CD4-positive, alpha-beta T cell treated with Interleukin-6 for 4 hours (primary cell): ENCODE data around the gene DQX1.

Experiments used
- DNase-seq: peaks from one replicate; pipeline ENCODE4 v3.0.0-alpha.2; 2020; ENCODE audit warnings: mixed read lengths

The DQX1 gene

DNA sequence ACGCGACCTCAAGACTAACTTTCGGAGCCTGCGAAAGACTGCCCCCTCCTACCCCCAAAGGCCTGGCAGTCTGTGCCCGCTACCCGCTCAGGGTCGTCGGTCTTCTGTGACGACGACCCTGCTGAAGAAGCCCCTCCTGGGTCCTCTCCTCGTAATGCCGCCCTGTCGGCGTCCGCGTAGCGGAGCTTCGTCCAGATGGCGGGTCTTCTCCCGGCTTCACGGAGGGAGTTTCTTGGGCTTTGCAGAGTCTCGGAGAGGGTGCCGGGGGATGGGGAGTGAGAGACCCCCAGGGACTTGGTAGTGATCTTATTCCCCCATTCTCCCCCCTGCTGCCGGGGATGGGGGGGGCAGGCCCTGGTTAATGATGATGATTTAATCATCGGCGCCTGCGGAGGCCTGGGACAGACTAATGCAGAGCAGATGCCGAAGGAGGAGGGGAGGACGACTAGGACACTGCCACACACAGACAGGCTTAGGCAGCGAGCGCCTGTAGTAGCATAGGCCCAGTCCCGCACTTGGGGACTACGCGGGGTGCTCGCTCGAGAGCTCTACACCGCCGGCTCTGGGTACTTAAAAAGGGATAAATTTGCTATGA lies 18.0 kb downstream of the DQX1 start:
- peak; percentile 30 for DNase-seq

DNA sequence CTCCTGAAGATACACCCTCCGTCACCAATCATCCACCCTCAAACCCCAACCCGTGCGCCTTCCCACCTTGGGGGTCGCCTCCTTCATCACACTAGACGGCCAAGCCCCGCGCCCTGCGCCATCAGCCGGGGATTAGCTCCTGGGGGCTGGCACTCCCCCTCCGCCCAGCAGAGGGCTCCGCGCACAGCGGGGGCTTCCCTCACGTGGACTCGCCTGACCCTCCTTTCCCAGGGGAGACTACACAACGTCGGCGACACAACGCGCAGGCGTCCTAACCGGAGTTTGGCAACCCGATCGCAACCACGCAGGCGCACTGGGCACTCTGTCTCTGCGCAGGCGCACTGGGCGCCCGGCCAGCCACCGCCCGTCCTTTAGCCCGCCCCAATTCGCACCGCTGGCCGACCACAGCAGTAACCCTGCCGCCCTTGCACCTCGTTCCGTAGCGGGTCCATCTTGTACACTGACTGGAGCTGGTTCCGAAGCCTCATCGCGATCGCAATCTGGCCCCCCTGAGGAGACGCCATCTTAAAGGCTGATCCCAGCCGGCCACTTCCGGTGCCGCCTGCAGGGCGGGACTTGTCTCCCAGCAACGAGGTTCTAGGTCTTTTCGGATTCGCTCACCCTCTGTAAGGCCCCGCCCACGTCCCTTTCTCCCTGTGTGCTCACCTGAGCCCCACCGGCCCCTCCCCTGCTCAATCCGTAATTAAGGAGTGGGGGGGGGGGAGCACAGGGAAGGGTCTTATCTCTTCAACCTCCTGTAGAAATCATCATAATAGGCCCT lies 18.7 kb downstream of the DQX1 start, which contains the start of gene PCGF1:
Gene PCGF1, minus strand, starts transcription at position 551 of the 781 bp plus-strand sequence. Its CDS starts 27 bp downstream, at position 524.
- DNase-seq: peak; percentile 100

DNA sequence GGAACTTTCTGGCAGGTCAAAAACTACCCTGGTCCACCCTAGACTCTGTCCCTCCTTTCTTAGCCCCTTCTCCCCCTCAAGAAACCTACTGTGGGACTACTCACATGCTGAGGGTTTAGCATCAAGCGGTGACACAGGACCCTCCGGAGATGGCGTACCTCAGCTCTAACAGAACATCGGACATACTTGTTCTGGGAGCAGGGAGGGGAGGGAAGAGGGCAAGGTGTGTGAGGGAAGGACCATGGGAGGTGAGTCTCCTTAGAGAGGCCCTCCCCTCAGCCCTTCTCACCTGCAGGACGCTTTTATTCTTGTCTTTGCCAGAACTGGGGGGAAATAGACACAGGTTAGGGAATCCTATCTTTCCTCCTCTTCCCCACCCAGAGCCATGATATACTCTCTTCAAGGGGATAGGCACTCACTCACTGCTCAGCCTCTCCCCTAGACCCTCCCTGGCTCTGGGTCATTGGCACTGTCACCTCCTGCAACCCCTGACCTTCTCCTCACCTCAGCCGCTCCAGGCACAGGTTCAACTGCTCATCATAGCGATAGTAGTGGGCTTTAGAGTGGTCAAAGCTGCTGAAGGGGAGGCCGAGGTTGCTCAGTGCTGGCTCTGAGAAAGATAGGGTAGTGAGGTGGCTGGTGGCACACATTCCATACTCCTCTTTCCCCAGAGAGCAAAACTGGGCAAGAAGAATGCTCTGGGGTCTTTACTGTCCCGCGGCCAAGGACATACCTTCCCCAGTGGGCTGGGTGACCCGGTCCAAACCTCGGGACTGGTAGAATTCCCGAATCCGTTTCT lies 20.4 kb downstream of the DQX1 start:
- no peak for DNase-seq

DNA sequence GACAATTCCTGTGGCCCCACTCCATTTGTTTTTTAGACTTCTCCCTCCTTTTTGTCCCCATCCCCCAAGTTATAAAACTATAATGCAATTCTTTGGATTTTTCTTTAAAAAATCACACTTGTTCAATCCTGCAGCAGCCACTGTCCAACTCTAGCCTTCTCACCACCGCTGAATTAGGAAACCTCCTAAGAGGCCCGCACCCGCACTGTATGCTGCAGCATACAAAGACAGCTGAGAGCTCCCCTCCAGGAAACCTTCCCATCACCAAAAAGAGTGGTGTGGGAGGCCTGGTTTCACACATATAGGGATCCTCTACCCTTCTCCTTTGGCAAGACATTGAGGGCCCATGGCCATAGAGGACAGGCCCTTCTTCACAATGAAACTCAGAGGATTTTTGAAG lies 21.4 kb downstream of the DQX1 start:
- no peak for DNase-seq

DNA sequence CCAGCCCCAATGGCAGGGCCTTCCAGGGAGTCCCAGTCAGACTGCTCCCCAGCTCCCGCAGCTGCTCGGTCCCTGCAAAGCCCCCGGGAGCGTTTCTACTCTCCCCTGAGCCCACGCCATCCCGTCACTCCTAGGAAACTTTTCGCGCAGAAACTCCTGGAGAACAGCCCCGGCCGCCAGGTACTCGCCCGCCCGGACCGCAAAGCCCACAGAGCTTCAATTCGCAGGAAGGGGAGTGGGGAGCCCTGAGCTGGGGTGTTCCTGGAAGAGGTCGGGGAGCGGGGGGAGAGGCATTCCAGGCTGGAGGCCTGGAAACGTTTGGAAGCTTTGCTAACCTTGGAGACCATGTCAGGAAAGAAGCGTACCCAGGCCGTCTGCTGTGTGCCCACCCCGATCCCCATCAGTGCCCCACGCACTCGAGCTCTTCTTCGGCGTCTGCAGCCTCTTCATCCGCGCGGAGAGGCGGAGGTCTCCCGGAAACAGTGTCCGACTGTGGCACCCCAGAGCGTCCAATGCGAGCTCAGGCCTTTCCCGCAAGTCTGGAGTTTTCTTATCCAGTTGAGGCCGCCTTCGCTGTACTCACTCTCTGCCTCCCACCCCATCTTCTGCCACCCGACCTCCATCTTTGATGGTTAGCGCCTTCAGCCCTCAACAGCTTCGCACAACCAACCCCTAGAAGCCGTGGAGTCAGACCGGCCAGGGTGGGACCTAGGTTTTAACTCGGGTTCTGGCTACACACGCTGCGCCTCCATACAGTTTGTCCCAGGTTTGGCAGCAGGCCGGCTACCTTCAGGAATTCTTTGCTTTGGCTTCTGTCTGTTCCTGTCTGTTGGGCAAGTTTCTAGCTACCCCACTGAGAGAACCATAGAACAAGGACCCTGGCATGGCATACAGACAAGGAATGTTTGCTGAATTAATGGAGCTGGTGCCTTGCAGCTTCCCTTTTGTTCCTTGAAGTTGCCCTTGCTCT lies 22.2 kb downstream of the DQX1 start:
- no peak for DNase-seq

DNA sequence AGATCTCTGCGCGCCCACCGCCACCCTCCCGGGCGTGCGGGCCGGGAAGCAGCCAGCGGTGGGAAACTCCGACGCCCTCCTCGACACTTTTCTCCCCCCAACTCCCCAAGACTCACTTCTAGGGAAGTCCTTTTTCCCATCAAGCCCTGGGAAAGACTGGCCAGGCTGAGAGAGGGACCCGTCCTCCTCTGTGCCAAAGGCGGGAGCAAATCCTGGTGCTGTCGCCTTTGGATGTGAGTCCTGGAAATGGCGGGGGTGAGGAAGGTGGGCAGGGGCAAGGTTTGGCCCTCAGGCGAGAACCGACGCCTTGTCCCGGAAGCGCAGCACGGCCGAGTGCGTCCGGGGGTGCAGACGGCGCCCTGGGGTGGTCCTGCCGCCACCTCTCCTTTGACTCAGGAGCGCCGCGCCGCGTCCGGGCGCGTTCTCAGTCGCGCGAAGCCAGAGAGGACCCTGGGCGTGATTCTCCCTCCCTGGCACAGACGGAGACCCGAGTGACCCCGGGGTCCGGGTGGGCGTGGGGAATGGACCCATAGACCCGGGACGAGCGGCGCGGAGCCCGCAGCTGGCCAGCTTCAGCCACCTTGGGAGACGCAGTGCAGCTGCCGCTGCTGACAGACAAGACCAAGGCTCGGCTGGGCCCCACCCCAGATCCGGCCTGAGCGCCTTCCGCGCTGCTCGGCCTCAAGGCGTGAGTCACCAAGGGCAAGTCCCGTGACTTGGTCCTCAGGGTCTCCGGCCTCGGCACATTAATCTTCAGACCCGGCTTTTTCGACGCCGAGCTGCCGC lies 23.1 kb downstream of the DQX1 start:
- peak; percentile 54 for DNase-seq

DNA sequence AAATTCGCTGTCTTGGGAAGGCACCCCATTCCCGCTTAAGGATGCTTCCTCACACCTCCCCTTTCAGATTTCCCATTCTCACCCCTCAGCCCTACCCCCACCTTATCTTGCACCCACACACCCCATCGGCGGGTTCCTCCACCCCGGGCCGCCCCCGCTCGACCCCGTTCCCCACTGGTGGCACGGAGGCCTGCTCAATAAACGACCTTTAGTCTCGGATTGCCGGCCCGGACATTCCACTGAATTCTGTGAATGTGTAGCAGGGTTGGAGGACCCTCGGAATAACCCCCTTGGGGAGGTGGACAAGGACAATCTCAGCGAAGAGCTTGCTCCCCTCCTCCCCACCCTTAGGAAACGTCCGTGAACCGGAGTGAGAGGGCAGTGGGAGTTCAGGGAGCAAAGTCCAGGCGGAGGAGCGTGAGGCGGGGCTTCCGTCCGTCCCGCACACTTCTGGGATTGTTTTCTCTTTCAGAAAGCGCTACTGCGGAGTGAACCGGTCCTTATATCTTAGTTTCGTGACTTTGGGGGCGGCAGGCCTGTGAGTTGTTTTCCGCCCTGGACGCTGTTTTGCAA lies 23.8 kb downstream of the DQX1 start:
- DNase-seq: no peak

DNA sequence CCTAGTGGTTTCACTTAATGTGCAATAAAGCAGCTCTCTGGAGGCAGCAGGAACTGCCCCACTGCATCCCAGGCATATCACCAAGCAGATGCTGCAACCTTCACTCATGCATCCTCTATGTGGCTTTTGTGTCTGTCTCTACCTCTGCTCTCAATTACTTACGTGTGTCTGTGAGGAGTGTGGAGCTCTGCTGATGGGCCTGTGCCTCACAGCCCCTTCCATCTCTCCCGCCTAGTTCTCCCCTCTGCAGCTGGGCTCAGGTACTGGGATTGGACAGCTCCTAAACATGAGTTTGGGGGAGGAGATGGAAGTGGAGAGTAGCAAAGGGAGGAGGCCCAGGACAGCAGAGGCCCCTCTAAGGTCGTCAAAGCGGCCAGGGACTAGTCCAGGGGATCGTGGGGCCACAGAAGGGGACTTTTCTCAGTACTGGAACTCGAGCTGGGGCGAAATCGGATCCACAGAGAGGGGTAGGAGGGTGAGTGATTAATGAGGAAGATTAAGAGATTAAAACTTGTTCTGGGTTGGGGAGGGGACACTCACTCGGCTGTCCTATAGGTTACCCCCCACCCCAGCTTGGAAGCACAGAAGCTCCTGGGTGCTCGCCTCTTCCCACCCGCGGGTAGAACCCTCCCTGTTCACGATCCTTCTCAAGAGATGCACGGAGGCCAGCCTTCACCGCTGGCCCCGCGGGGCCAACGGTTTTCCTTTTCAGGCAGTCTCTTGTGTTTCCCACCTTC lies 24.5 kb downstream of the DQX1 start:
- no peak for DNase-seq

DNA sequence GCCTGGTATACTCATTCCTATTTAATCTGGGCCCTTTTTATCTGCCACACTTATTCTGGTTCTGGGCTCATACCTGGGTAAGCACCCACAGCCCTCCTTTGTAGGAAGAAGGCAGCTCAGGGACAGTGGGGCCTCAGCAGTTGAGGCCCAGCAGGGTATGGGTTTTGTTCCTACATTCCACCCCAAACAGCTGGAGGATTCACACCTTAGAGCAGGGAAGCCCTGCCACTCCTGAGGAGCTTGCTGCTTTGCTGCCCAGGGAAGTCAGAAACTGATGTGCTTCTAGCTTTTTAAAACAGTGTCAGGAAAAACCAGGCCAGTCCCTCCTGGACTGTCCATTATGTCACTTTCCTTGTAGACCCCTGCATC lies 25.5 kb downstream of the DQX1 start:
- no peak for DNase-seq

DNA sequence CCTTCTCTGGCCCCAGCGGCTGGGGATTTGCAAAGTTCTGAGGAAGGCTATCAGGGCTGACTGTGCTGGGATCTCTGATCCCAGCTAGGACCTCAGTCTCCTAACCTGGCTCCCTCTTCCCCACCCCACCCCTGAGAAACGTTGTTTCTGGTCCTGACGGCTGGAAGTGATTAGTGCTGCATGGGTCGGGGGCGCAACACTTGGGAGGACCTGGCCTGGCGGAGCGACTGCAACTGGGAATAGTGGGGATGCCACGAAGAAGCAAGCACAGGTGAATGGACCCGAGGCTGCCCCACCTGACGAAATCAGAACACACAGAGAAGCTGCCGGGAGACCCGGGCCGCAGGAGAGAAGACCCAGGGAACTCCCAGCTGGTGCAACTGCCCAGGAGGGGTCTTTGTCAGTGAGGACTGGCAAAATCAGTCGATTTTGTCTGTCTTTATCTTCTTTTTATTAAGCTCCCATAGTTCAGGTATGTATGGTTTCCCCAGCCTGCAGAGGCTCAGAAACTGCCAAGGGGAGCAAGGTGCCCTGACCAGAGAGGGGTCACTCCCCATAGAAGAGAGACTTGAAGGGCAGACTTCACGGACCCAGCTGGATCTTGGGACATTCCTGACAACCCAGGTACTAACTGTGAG lies 26.0 kb downstream of the DQX1 start:
- no peak for DNase-seq

DNA sequence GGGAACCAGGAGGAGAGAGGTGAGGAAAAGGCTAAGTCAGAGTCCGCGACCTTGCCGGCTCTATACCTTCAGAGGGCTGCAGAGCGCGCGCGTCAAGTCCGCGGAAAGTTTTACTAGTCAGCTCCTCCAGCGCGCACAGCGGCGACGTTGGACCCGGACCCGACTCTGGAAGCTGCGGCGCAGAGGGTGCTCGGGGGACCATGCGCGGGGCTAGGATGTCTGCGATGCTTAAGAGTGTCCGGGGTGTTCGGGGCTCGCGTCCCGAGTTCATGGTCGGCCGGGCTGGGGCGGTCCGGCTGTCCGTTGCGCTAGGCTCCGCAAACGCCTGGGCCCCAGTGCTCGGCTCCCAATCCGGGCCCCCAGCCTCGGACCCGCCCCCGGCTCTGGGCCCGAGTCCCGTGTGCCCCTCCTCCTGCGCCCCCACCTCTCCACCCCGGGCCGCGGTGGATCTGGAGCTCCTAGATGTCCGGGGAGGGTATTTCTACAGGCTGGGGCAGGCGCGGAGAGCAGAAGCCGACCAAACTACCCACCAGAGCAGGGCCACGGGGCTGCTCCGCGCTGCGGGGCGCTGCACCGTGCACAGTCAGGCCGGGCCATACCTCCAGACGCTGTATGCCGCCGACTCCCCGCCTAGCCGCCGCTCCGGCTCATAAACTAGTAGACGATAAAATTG lies 26.6 kb downstream of the DQX1 start, which contains the start of gene LBX2:
Gene LBX2, minus strand, starts transcription at position 337 of the 673 bp plus-strand sequence. Its CDS starts 66 bp downstream, at position 271.
- DNase-seq: peak; percentile 14

DNA sequence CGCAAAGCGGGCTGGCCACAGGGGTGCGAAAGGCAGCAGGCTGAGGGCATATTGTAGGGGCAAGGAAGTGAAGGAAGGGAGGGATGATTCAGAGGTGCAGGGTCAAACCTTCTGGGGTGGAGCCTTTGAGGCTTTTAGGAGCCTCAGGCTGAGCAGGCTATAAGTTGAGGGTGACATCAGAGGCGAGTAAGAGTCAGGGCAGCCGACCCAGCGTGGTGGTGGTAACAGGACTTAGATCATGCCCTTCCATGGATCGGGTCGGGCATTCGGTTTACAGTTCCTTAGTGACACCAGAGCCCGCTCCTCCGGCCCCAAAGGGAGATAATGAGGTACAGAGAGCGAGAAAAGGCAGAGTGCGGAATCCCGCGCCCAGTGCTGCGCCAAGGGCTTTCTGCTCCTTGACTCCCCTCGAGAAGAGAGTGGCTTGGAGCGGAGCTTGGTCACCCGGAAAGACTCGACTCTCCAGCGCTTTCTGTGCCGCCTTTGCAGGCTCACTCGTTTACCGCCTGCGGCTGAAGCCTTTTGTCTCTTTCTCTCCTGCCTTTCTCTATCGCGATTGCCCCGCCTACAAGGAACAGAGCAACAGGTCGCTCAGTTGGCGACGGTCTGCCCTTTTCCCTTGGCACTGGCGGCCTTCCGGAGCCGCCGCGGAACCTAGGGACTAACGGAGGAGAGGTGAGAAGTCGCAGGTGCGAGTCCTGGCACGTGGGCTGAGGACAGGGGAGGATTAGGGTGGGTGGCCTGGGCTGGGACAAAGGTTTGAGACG lies 27.3 kb downstream of the DQX1 start:
- DNase-seq: peak; percentile 36

DNA sequence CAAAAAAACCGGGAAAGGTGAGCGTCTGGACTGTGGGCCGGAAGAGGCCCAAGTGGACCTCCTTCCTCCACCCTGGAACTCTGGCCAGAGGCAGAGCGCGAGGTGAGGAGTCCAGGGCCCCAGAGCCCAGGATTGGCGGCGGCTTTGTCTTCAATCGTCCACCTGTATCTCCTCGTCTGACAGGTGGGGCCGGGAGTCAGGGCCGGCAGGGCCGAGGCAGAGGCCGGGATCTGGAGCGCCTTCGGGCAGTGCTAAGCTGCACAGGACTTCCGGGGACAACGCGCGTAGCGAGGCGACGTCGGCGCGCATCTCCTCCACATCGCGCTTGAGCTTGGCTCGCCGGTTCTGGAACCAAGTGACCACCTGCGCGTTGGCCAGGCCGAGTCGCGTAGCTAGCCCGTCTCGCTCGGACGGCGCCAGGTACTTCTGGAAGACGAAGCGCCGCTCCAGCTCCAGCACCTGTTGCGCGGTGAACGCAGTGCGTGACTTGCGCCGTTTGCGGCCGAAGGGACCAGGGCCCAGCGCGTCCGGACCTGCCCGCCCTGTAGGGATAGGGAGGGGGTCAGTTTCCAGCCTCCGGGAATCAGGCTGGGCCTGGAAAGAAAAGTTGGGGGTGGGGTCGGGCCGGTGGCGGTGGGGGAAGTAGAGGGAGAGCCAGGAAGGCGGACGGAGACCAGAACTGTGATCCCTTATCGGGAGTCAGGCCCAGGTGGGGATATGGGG lies 28.1 kb downstream of the DQX1 start:
- peak; percentile 32 for DNase-seq

DNA sequence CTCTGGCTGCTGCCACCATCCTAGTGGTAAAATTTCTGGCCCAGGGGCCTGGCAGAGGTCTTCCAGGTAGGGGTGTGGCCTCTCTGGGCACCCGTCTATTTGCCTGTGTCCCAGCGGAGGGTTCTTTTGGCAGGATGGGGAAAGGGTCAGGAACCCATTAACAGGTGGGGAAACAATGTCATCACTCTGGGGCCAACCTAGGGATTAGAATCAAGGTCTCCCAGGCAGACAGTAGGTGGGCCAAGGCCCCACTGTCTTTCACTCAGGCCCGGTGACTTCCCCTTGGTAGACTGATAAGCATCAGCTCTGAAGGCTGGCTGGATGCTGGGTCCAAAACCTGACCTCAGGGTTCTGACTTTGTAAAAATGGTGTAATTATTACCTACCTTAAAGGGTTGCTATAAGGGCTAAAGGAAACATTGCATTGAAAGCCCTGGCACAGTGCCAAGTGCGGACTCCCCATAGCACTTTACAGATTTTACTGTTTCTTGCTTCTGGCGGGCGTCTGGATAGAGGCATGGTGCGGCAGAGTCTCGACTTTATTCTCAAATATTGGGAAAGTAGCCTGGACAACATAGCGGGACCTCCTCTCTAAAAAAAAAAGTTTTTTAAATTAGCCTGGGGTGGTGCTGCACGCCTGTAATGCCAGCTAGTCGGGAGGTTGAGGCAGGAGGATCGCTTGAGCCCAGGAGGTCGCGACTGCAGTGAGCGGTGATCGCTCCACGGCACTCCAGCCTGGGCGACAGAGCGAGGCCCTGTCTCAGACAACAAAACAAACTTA lies 28.8 kb downstream of the DQX1 start:
- DNase-seq: no peak

DNA sequence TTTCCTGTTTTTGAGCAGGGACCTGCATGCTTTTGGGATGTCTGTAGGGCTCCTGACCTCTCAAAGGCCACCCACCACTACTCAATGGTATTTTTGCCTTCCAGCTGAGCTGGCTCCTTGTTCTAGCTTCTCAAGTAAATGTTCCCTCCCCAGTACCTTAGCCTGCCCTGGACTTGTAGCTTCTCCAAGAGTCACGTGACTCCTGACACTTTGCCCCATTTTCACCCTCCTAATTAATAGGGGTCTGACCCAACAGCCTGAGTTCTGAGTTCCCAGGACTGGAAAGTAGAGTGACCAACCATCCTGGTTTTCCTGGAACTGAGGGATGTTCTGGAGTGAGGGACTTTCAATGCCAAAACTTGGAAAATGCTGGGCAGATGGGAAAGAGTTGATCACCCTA lies 30.6 kb downstream of the DQX1 start:
- DNase-seq: no peak

DNA sequence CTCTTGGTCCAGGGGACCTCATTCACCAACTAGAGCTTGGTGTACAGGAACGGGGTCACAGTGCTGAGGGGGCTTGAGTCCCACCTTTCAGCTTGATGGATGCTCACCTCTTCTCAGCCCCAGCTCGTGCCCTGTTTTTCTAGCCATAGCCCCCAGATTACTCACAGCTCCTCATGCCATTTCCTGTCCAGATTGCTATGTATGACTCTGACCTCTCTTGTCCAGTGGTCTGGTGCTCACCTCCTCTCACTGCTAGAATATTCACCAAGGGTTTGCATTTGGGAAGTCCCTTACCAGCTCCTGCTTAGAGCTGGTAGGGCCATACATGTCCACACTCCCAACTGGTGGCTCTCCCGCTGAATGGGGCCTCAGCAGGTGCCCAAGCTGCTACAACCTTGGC lies 32.5 kb downstream of the DQX1 start:
- DNase-seq: no peak
